Sciatic nerve (tissue), 2 donors: ENCODE data around the gene ITPKC. TPM values are rescaled to one million over a fixed set of nuclear protein-coding genes. Genes with fewer than 3 reads are reported as not detected.

Source experiments
- ATAC-seq: fragments of 200-7000 bp; cut with Tn5 transposase; one replicate; pipeline ENCODE4 v1.9.1; 2020; ENCODE audit warnings: mild to moderate bottlenecking, moderate library complexity
- DNase-seq: peaks from one replicate; pipeline ENCODE4 v3.0.0-alpha.2; 2020; ENCODE audit warnings: low spot score
- intact Hi-C: fragments of 100-400 bp; cut with DNase I; formaldehyde crosslinking; loops from one replicate; pipeline ENCODE4 v1.14.2; 2022
- total RNA-seq: library from RNA; stranded (reverse); fragmentation: NEBNext Ultra II Directional; extraction: Animal tissue kit (Norgen Biotek cat#: 25700); gene quantifications from one replicate; pipeline ENCODE4 v1.2.1, GENCODE V29; 2021
- donor health status: DM: no; HTN: no; CAD: no.
- donor health status: DM: no; HTN: no; CAD: no.

Gene ITPKC
- total RNA-seq, 1 donor from 2014 or later: 26.2 TPM

DNA sequence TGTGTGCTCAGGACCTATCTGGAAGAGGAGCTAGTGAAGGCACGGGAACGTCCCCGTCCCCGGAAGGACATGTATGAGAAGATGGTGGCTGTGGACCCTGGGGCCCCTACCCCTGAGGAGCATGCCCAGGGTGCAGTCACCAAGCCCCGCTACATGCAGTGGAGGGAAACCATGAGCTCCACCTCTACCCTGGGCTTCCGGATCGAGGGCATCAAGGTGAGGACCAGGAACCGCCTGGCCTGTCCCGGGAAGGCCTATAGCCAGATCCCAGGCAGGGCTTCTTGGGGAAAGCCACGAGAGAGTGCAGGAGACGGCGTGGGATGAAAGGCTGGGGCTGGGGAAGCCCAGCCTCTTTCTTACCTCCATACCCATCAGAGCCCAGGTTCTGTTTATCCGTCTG, 16.2 kb downstream of the ITPKC start:
- DNase-seq (no peak), ATAC-seq (no peak)
- intact Hi-C loops: no loop called here

DNA sequence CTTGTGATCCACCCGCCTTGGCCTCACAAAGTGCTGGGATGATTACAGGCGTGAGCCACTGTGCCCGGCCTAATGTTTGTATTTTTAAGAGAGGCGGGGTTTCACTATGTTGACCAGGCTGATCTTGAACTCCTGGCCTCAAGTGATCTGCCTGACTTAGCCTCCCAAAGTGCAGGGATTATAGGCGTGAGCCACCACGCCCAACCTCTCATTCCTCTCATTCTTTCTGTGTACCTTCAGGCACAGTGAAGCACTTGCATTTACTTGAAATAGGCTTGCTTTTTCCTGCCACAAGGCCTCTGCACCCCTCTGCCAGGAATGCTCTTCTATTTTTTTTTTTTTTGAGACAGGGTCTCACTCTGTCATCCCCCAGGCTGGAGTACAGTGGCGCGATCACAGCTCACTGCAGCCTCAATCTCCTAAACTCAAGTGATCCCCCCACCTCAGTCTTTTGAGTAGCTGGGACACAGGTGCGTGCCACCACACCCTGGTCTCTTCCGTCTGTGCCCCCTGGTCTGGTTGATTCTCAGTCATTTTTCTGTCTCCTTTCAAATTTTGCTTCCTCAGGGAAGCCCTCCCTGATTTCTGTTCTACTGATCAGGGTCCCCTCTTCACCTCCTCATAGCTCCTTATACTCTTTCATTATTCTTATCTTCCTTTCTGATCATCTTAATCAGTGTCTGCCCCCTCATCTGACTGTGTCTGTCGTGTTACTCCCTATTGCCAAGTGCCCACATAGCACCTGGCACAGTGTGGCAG, 18.3 kb downstream of the ITPKC start:
- intact Hi-C loops: no loop called here
- ATAC-seq: no peak
- DNase-seq: no peak

DNA sequence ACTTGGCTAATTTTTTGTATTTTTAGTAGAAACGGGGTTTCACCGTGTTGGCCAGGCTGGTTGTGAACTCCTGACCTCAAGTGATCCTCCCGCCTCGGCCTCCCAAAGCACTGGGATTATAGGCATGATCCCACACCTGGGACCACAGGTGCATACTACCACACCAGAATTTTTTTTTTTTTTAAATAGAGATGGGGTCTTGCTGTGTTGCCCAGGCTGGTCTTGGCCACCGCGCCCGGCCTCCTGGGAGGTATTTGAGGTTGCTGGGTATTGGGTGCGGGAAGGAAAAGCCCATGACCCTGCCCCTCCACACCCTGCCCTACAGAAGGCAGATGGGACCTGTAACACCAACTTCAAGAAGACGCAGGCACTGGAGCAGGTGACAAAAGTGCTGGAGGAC, 19.7 kb downstream of the ITPKC start:
- intact Hi-C loops: no loop called here
- DNase-seq: no peak
- no peak for ATAC-seq

DNA sequence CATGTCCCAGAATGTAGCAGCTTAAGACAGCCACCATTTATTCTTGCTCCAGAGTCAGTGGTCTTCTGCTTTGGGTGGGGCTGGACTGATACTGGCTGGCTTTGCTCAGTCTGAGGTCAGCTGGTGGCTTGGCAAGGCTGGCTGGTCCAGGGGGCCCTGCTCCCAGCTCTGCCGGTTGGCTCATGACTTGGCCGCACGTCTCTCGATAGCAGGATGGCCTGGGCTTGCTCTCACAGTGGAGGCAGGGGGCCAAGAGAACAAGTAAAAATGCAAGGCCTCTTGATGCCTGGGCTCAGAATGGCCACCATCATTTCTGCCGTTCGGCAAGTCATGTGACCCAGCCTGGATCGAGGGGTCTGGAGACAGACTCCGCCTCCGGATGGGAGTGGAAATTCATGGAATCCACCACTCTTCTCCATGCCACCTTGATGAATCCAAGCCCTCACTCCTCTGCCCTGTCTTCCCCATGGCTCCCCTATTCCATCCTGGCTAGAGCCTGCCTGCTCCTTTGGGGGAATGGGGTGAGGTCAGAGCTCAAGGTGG, 20.3 kb downstream of the ITPKC start:
- no peak for ATAC-seq
- DNase-seq: no peak
- intact Hi-C loops: no loop called here

DNA sequence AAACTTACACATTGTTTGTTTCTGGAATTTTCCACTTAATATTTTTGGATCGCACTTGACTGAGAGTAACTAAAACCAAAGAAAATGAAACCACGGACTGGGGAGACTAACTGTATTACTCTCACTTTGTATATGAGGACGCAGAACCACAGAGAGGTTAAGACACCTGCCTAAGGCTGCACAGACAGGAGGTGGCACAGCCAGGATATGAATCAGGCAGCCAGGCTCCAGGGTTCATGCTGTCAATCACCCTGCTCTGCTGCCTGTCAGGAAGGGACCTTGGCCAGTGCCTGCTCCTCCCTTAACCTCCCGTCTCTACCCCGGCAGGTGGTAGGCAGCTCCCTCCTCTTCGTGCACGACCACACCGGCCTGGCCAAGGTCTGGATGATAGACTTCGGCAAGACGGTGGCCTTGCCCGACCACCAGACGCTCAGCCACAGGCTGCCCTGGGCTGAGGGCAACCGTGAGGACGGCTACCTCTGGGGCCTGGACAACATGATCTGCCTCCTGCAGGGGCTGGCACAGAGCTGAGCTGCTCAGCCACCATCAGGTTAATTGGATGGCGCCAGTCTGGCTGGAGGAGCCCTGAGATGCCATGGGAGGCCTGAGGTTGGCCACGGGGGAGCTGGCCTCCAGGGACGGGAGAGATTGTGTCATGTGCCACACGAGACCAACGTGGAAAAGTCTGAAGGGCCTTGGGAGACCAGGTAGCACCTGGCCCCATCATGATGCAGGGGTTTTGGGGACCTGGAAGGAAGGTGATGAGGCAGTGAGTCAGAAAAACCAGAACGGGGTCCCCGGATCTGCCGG, 22.3 kb downstream of the ITPKC start:
- DNase-seq: no peak
- intact Hi-C loops: no loop called here
- no peak for ATAC-seq

DNA sequence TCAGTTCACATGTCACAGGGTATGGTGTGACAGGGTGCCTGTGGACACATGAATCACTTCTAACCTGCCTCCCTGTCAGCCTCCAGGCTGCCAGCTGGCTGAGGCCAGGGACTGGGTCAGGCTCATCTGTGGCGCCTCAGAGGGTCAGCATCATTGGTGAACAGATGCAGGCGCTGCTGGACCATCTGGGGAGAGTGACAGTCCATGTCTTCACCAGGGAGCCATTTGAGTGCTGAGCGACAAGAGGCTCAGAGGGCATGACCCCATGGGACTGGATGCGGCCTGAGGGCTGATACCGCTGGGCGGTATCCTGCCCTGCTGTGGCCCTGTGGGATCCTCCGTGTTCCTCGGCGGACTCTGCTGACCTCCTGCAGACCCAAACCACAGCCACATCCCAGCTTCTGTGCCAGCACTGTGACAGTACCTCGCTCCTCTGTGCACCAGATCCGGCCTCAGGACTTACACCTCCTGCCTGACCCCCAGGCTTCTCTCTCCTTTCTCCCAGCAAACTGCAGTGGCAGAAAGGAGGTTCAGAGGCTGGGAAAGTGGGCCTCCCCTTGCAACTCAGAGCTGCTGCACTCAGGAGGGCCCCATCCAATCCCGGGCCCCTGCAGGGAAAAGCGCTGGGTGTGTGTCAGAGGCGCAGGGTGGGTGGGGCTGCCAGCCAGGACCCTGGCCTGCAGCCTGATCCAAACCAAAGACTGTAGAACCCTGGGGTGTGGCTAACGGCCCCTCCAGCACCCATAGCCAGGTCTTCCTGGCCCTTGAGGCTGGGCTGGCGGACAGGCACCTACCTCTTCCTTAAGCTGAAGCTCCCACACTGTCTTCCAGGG, 23.2 kb downstream of the ITPKC start:
- intact Hi-C loops: loop anchor here (5.0 kb wide), 1 partner anchor 1778 kb away; no protein-coding TSS in a partner anchor
- no peak for DNase-seq
- ATAC-seq: peak; percentile 60

DNA sequence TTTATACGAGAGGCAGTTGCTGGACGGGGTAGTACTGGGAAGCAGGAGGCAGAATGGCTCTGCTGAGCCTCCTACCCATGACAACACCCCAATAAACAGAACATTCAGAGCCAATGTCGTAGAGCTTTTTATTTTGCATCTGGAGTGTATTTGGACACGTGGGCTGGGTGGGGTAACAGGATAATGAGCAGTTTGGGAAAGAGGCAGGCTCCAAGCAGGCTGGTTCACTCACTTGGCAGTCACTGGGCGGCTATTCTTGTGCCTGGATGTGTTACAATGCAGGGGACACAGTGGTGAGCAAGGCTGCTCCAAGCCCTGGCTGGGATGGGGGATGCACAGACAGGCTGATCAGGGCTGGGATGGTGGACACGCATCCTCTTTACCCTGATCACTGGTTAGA, 23.8 kb downstream of the ITPKC start:
- intact Hi-C loops: loop anchor here (5.0 kb wide), 1 partner anchor 1778 kb away; no protein-coding TSS in a partner anchor
- peak; percentile 83 for ATAC-seq
- no peak for DNase-seq

DNA sequence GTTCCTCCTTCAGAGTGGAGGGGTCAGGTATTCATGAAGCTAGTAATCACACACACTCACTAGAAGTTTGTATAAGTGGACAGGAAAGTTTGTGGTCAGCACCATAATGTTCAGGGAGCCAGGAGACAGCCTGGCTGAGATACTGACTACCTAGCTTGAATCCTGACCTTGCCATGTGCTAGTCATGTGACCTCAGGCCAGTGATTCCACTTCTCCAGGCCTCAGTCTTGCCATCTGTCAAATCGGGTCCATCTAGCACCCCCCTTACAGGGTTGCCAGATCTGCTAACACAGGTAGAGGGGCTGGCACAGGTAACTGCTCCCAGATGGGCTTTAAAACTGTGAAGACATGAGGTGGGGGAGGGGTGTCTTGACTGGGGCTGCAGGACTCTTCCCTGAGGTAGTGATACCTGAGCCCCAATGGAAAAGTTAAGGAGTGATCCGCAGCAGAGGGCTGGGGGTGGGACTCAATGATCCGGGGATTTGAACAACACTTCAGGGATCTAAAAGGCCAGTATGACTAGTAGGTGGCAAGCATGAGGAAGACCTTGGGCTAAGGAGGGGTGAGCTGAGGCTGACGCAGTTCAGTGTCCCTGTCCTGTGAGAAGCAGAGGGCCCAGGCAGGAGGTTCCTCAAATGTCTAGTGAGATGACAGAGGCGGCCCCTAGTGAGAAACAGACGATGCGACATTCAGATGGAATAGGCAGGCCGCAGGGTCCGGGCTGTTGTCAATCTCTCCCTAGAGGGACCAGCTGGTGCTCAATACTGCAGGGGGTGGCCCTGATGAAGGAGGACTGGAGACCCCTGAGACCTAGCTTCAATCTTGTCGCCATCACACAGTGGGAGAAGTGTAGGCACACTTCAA, 24.8 kb downstream of the ITPKC start:
- intact Hi-C loops: loop anchor here (5.0 kb wide), 1 partner anchor 1779 kb away; no protein-coding TSS in a partner anchor
- no peak for ATAC-seq
- DNase-seq: no peak

DNA sequence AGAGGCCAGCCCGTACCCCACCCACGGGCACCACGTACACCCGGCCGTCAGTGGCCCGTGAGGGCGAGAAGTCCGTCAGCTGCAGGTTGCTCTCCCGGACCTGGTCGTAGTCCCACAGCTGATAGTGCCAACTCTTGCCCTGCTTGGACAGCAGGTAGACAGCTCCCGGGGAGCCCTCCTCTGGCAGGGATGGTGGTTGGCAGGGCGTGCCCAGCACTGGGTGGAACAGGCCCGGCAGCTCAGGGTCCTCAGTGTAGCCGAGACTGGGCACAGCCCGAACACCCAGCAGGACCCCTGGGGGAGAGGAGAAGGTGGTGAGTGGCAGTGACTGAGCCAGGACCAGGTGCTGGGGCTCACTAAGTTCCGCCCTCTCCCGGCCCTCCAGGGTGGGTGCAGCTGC, 25.6 kb downstream of the ITPKC start:
- intact Hi-C loops: loop anchor here (5.0 kb wide), 1 partner anchor 1780 kb away; no protein-coding TSS in a partner anchor
- no peak for DNase-seq
- no peak for ATAC-seq

DNA sequence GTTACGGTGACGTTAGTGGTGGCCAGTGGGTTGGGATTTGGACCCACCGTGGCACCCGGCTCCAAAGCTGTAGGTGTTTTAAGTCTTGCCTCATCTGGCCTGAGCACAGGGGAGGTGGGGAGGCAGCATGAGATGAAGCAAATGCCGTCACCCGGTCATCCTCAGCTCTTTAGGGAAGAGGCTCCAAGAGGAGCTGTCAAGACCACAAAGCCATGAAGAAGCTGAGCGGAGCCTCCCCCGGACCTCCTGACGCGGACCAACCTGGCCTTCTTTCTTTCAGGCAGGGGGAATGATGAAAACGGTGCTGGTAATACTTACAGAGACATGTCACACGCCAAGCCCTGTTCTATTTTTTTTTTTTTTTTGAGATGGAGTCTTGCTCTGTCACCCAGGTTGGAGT, 26.0 kb downstream of the ITPKC start:
- DNase-seq (no peak), ATAC-seq (no peak)
- intact Hi-C loops: loop anchor here (5.0 kb wide), 1 partner anchor 1781 kb away; no protein-coding TSS in a partner anchor

DNA sequence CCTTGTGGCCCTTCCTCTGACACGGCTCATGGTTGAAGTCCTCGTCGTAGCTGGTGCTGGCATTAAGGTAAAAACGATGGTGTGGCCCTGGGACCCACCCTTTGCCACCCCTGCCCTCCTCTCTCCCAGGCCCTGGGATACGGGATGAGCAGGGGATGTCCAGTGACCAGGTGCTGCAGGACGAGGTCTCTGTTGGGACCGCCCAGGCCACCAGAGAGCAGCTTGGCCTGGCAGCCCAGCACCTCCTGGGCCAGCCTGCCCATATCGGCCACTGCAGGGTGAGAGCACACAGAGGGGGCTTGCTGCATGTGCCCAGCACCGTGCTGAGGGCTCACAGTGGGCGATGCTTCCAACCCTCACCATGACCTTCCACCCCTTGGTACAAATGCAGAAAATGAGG, 27.0 kb downstream of the ITPKC start:
- intact Hi-C loops: loop anchor here (5.0 kb wide), 1 partner anchor 1782 kb away; no protein-coding TSS in a partner anchor
- DNase-seq (no peak), ATAC-seq (no peak)

DNA sequence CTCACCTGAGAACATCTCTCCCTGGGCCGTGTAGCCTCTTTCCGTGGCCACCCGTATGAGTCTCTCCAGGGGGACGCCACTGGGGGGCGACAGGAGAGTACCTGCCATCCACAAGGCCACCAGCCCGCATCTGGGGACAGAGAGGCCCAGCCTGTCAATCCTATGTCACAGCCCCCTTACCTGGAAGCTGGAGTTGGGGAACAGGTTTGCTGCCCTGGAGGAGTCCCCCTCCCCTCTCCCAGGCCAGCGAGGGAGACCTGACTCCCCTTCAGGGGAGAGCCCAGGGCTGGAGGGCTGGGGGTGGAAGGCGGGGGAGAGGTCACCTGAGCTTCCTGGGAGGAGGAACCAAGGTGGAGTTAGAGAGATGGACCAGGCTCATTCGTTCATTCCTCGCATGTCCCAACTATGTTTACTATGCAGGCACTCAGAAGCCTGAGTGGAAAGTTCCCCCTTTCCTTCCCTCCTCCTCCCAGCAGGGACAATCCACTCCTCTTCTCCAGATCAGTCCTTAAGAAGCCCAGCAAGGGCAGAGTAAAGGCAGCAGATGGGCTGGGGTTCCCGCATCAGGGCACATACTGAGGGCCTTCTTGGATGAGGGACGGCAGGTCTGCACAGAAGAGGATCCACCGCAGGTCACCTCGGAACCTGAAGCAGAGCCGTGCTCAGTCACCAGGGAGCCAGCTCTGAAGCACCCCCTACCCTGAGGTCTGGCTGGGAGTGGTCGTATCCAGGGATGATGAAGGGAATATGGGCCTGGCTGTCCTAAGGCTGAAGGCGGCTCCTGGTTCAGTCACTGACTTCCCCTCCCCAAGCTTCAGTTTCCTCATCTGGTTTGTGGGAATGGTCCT, 27.9 kb downstream of the ITPKC start:
- DNase-seq (no peak), ATAC-seq (no peak)
- intact Hi-C loops: loop anchor here (5.0 kb wide), 1 partner anchor 1782 kb away; no protein-coding TSS in a partner anchor

DNA sequence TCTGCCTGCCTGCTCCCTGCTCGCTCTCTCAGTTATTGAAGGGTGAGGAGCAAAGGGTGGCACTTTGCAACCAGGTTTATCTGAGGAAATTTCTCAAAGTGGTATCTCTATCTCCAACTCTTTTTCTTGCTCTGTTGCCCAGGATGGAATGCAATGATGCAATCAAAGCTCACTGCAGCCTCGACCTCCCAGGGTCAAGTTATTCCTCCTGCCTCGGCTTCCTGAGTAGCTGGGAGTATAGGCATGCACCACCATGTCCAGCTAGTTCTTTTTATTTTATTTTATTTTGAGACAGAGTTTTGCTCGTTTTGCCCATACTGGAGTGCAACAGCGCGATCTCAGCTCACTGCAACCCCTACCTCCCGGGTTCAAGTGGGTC, 28.5 kb downstream of the ITPKC start:
- DNase-seq: no peak
- intact Hi-C loops: no loop called here
- peak; percentile 31 for ATAC-seq

DNA sequence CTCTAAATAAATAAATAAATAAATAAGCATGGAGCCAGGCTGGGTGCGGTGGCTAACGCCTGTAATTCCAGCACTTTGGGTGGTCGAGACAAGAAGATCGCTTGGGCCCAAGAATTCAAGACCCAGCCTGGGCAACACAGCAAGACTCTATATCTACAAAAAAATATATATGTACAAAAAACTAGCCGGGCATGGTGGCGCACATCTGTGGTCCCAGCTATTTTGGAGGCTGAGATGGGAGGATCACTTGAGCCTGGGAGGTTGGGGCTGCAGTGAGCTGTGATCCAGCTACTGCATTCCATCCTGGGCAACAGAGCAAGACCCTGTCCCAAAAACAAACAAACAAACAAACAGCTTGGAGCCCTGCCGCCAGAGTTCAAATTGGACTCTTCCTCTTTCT, 30.6 kb downstream of the ITPKC start:
- DNase-seq (no peak), ATAC-seq (no peak)
- intact Hi-C loops: no loop called here

DNA sequence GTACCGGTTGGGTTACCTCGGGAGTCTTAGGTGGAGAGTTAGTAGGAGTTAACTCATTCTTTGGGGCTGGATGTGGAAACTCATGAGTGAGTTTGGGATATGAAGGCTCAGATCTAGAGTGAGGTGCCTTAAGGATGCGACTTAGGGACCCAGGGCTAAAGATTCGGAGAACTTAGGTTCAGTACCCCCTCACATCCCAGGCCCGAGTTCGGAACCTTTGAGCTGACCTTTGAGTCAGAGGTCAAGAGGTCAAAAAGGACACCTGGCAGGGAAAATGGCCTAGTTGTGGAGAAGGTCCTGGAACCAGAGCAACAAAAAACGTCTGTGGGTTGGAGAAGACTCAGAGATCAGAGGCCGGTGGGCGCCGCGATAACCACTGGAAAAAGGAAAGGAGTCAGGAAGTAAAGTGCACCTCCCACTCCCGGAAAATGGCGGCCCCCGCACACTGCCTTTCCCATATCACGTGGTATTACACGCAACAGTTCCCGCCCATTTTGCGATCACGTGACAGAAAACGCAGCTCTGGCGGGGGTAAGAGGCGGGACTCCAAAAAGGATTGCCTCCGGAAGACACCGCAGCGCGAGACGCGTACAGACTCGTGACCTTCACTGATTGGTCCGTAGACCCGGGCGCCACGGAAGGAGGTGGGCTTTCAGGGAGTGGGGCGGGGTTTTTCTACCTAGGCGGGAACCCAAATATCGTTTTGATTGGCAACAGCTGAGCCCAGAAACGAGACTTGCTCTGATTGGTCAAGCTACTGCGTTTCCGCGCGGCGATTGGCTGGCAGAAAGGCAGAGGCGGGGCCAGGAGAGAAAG, 33.4 kb downstream of the ITPKC start, which contains the start of gene ACTMAP:
Gene ACTMAP (minus strand): TSS at position 420 of the 816 bp plus-strand sequence. CDS start 674 bp downstream, outside the sequence.
- intact Hi-C loops: no loop called here
- DNase-seq (peak; percentile 100), ATAC-seq (peak; percentile 97)

DNA sequence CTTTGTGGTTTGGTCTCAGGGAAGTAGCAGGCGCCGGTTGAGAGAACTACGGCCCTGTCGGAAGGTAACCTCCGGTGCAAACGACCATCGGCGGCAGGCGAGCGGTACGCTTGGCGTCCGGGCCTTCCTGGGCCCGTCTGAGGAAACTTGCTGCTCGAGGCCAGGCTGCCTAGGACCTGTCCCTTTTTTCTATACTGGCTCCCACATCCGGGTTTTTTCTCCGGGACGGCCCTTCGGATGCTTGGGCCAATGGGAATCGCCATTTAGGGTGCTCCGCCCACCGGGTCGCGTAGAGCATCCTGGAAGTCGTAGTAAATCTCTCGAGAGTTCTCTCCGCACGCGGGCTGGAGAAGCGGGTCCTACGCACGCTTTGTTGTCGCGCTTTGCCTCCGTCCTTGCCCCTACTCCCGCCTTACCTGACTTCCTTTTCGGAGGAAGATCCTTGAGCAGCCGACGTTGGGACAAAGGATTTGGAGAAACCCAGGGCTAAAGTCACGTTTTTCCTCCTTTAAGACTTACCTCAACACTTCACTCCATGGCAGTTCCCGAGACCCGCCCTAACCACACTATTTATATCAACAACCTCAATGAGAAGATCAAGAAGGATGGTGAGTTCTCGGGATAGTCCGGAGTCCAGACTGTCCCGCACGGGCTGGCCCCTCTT, 34.1 kb downstream of the ITPKC start, which contains the start of gene SNRPA:
Gene SNRPA (plus strand): TSS at position 330 of the 664 bp plus-strand sequence. CDS start 206 bp downstream, at position 536.
- DNase-seq (peak; percentile 97), ATAC-seq (peak; percentile 91)
- intact Hi-C loops: no loop called here
